GM11168 (cell line): ENCODE data around the gene SEMA4B.

Experiments
- in situ Hi-C: fragments of 300-500 bp; cut with MboI; formaldehyde crosslinking; loops from one replicate; pipeline ENCODE4 v1.12.0; 2022; ENCODE audit warnings: low sequenced_read_pairs; ENCODE audit not compliant: unreplicated experiment

SEMA4B gene

DNA sequence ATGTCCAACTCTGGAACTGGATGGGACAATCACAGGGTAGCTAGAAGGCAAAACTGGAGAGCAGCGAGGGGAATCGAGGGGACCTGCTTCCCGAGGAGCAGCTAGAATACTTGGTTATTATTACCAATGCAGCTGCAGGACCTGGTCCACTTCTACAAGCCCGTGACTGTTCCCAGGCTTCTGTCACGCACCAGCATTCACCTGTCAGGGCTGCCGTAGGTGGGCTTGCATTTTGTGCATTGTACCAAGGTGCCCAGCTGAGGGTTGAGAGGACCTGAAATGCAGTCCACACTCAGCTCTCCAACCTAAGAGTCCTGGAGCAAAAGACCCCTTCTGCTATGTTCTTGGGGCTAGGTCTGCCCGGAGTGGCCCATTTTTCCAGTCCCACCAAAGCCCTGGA lies 2.3 kb downstream of the SEMA4B start:
- in situ Hi-C loops = no loop called here

DNA sequence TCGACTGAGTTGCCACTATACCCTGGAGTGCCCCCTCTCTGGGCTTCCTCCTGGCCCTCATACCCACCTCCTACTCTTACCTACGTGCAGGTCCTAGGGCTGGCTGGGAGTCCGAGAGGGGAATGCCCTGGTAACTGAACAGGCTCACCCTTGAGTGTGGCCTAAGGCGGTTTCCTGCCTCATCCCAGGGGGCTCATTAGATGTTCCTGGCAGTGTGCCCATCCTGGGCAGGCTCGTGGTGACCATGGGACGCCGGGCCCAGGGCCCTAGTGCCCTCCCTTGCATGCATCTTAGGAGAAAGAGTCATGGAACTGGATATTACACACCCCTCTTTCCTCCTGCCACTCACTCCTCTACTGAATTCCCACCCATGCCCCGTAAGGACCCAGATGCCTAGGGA lies 2.8 kb downstream of the SEMA4B start:
- in situ Hi-C loops = no loop called here

DNA sequence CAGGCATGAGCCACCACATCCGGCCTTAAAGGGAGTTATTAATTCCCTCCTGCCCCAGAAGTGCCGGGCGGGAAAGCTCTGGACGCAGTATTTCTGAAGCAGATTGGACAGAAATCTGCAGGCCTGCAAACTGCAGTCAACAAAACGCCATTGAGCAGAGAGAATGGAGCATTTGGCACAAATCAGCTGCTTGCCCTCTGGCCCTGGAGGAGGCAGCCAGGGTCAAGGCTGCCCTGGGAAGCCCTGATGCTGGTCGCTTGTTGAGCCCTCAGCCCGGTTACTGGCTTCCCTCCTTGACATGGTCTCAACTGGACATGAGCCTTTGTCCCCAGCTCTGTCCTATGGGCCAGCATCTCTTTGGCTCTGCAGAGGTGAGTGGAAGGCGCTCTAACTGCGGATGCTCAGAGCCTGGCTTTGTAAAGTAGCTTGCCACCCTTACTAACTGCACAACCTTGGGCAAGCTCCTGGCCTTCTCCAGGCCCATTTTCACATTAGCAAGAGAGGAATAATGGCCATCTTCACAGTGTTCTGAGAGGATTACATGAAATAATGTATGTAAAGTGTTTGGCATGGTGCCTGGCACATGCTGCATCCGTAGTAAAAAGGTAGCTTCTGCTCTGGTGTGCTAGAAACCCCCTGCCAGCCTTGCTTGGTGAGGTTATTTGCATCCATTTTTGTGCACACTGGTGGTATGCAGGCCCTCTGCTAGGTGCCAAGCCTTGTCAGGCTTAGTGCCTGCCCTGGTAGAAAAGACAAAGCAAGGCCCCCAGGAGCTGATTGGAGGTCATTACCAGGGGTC lies 4.1 kb downstream of the SEMA4B start:
- in situ Hi-C loops = no loop called here

DNA sequence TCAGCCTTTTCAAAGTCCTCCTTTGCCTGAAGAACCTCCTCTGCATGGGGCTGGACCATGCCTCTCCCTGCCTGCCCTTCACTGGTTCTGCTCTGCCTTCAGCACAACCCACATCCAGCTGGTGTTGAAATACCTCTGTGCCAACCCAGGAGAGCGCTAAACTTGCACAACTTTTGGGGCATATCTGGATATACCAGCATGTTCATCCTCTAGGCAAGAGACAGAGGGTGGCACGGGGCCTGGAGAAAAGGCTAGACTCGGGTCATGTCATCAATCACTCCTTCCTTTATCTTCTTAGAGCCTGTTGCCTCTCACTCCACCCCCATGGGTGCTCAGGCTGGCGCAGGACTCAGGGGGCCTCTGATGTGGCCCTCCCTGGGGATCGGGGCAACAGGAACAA lies 4.8 kb downstream of the SEMA4B start:
- in situ Hi-C loops = no loop called here

DNA sequence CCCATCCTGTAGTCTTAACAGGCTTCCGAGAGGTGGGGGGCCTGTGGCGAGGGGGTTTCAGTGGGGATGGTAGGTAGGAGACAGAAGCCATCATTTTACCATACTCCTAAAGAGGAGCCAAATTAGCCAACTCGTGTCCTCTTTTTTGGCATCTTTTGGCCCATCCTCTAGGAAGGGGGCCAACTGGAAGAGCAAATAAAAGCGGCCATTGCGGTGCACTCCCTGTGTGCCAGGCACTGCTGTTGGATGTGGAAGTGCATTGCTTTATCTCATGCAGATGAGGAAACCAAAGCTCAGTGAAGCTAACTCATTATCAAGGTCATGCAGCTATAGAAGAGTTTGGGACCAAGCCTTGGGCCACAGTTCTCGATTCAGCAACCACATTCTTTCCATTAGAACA lies 6.1 kb downstream of the SEMA4B start:
- in situ Hi-C loops = no loop called here

DNA sequence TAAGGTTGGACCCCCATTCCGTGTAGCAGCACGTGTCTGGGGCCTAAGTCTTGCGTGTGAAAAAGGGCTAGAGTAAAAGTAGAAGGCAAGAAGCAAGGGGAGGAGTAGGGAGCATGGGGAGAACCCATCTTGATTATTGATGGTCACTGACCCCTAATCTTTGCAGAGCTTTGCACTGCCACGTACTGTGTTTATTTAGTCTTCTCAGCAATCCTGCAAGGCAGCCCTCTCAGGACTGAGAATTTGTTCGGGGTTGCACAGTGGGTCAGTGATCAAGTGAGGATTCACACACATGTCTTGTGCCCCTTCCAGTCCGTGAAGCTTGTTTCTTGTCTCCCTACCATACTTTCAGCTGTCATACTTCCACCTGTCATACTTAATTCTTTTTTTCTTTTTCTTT lies 7.2 kb downstream of the SEMA4B start:
- in situ Hi-C loops = no loop called here

DNA sequence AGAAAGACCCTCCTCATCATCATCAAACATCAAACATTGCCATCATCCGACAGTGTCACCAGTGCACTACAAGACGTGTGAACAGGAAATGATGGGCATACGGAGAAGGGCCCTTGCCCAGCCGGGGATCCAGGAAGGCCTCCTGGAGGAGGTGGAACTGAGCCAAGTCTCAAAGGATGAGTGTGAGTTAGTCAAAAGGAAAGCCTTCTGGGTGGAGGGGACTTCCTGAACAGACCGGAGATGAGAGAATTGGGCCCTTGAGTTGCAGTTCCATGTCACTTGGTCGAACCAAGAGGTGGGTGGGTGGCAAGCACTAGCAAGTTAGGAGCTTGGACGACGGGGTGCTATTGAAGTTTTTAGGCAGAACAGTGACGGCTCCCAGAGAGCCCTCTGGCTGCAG lies 8.5 kb downstream of the SEMA4B start:
- in situ Hi-C loops = no loop called here

DNA sequence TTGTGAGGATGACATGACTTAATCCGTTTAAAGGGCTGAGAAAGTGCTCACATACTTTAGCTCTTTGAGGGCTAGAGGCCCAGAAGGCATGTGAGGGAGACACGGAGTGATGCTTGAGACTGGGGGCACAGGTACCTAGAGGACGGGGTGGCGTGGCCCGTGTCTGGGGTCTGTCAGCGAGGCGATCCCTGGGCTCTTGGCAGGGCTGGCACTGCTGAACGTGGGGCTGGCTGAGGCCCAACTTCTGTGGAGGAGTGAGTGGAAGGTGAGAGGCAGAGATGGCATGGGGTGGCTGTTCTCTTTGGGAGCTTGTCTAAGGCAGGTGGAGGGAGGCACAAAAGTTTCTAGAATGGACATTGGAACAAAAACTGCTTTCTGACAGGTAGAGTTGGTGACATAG lies 9.5 kb downstream of the SEMA4B start:
- in situ Hi-C loops = no loop called here

DNA sequence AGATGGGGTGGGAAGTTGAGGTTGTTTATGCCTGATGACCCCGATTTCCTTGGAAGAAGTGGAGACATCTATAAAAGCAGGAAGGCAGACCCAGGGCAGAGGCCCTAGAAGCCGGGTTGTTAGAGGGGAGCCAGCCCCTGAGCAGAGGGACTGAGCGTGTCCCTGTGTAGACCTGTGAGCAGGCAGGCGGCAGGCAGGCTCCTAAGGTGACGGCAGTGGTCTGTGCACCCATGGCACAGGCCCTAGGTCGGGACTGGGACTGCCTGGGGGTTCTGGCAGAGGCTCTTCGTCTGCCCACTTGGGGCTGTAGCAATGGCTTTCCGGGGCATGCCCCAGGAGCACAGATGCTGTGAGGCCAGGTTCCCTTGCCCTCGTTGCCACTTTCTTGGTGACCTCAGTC lies 9.9 kb downstream of the SEMA4B start:
- in situ Hi-C loops = no loop called here

DNA sequence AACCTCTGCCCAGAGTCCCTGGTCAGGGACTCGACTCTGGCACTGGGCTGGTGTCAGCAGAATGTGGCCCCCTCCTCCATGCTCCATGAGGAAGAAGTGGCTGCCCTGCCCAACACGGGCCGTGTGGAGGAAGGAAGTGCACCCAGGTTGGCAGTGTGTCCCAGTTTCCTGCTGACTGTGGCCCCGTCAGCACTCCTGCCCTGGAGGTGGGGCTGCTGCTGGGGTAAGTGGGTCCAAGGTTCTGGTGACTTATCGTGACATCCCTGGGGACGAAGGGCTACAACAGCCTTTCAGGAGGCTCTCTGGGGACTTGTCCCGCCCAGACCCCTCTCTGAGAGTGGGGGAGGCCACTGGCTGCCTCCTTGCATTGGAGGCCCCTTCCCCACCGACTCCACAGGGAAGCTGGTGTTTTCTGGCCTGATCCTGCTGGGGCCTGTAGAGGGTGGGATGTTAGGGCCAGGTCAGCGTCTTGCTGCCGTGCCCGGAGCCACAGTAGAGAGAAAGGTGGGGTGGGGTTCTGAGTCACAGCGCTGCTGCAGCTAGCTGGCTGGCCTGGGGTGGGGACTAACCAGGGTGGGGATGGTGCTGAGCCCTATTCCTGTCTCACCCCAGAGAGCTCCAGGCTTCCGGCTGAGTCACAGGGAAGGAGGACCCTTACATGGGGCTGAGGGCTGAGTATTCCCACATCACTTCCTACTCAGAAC lies 10.5 kb downstream of the SEMA4B start:
- in situ Hi-C loops = no loop called here

DNA sequence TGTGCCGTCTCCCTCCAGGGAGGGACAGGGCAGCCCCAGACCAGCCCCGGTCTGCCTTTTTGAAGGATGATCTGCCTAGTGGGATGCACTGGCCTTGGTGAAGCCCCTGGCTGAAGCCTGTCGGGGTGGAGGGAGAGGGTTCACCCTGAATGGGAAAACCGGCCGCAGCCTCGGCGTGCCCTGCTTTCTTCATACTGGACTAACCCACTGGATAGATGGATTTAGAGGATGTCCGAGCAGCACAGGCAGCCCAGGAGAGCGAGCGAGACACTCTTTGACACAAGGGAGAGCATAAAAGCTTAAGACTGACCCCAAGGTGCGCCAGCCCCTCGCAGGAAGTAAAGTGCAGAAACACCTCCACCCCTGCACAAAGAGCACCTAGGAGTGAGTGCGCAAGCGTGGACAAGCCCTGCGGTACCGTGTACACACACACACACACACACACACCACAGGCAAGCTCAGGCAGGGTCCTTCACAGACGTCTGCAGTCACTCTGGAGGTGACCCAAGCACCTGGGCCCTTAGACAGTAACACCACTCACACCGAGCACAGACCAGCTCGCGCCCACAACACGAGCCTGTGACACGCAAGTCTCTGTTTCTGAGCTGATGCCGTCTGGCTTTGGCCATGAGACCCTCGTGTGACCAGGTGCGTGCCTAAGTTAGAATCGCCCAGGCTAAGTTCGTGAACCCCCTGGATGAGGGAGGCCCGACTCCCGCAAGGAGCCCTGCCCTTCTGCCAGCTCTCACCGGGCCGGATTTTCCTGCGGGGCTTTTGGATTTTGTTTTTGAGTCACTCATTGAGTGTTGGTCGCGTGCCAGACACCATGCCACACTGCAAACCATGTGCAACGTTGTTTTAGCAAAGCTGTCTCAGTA lies 11.3 kb downstream of the SEMA4B start:
- in situ Hi-C loops = no loop called here

DNA sequence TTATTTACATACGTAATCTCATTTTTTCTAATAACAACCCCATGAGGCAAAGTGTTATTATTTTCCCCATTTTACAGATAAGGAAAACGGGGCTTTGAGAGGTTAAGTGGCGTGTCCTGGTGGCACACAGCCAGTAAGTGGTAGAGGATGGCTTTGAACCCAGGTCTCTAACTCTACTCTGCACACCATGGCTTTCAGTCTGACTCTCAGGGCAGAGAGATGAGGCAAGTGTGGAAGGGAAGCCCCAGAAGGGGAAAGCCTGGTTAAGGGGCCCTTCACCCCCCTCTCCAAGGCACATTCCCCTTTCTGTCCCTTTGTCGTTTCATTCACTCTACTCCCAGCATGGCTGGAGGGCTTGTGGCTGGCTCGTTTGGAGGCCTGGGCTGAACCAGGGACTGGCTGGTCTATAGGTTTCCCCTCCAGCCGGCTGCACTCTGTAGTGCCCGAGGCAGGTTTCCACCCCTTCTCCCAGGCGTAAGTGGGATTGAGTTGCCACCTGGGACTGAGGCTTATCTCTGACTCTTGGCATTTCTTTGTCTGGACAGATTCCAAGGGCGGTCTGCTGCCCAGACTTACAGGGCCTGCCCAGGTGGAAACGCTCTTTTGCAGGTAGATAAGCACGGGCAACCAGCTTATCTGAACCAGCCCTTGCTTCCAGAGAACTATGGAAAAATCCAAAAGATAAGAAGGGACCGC lies 12.1 kb downstream of the SEMA4B start:
- in situ Hi-C loops = no loop called here

DNA sequence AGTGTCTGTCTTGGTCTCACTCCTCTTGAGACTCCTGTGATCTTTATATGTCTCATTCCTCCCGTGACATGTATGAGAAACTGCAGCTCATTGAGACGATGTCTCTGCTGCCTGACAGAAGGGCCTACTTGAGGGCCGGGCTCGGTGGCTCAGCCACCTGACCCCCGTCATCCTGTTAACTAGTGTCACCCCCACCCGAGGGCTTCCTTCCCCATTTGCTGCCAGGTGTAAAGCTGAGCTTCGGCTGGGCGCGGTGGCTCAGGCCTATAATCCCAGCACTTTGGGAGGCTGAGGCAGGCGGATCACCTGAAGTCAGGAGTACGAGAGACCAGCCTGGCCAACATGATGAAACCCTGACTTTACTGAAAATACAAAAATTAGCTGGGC lies 12.7 kb downstream of the SEMA4B start:
- in situ Hi-C loops = no loop called here

DNA sequence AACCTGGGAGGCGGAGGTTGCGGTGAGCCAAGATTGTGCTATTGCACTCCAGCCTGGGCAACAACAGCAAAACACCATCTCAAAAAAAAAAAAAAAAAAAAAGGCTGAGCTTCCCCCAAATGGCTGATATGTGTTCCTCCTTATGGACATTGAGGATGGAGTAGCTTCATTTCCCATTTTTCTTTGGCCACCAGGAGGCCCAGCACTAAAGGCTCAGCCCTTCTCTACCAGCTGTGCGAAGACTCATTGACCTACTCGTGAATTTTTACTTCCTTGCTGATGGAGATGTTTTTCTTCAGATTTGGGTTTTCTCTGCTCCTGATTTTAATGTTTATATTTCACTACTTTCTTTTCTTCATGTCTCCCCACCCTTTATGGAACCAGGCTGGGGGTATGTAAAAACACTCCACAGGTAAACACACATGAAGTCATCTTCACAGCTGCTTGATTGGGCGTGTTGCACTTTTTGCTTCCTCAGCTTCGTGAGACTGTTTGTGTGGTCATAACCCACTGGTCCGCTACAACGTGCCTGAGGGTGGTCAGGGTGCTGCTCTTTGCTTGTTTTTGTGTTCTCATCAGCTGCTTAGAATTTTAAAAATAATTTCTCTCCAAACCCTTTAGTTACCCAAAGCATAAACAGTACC lies 13.5 kb downstream of the SEMA4B start:
- in situ Hi-C loops = no loop called here

DNA sequence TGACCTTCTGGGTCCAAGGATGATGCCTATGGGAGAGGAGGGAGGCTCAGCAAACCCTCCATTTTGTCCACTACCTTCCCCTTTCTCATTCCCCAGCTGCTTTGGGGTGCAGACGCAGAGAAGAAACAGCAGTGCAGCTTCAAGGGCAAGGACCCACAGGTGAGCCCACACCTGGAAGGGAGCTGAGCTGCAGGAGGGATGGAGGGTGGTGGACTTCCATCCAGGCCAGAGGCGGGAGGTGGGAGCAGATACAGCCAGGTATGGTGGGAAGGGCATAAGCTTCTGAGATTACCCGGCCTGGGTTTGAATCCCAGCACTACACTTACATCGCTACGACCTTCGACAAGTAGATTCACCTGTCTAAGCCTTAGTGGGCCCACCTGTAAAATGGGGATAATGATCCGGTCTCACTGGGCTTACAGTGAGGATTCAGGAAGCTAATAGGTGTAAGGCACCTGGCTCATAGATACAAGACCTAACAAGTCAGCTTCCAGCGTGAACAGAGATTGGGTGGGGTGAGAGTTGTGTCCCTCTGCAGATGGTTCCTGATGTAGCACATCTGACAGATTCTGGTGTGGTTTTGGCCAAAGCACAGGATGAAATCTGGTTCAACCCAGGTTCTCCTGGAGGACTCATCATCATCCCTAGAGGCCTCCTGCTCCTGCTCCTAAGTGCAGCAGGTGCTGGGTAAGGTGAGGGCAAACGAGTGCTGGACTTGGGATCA lies 16.7 kb downstream of the SEMA4B start:
- in situ Hi-C loops = no loop called here

DNA sequence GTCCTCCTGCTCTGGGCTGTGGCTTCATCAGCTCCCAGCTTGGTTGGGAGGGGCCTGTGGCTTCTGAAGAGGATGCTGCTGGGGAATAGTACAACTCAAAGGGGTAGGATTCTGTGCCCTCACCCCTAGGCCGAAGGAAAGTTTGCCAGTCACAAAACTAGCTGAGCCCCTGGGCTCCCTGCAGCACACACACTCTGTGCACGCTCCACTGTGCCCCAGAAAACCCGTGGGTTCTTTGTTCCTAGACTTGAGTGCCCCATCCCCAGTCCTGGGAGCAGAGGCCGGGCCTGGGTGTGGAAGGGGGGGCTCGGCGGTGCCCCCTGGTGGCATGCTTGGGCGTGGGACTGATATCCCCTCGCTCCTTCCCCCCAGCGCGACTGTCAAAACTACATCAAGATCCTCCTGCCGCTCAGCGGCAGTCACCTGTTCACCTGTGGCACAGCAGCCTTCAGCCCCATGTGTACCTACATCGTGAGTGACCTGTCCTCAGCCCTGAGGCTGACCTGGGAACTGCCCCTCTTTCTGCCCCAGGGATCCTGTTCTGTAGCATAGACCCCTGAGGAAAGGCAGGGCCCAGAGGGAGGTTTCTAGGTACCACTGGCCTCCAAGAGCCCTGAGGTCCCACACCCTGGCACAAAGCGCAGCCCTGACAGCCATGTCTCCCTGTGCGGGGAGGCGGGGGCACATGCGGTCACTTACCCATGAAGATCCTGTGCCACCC lies 18.5 kb downstream of the SEMA4B start:
- in situ Hi-C loops = loop anchor here (10.0 kb wide), 1 partner anchor 55 kb away; no protein-coding TSS in a partner anchor

DNA sequence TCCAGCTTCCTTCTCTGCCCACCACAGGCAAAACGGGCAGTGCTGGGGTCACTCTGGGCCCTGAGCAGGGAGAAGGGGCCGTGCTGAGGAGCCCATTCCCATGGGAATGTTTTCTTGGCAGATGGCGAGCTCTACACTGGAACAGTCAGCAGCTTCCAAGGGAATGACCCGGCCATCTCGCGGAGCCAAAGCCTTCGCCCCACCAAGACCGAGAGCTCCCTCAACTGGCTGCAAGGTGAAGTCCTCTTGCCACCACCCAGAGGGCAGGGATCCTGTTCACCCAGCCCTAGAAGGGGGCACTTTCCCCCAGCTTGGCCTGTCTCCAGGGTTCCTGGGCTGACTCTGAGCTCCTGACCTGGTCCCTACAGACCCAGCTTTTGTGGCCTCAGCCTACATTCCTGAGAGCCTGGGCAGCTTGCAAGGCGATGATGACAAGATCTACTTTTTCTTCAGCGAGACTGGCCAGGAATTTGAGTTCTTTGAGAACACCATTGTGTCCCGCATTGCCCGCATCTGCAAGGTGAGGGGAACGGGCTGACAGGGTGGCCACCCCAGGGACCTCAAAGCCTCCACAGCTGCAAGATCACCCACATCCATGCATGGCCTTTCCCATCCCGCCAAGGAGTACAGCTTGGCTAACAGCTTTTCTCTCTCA lies 20.2 kb downstream of the SEMA4B start:
- in situ Hi-C loops = loop anchor here (10.0 kb wide), 1 partner anchor 57 kb away; no protein-coding TSS in a partner anchor

DNA sequence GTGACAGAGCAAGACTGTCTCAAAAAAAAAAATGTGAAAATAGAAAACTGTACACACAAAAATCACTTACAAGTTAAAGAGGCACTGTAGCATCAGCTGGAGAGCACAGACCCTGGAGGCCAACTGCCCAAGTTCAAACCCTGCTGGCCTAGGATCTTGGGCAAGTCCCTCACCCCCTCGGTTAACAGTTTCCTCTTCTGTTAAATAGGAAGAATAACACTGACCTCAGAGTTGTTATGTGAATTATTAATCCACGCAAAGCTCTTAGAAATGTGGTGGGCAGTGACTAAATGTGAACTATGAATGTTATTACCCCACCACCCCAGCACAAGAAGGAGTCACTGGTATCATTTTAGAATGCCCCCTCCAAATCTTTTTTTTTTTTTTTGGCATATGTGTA lies 21.4 kb downstream of the SEMA4B start:
- in situ Hi-C loops = loop anchor here (10.0 kb wide), 1 partner anchor 58 kb away; no protein-coding TSS in a partner anchor
